ENCODE measurements around the gene KRTAP12-2.
"Not testable (repeated sequence)": the region's sequence is repeated elsewhere in the genome, so short reads cannot be mapped to it uniquely, and the experiment has no call there.

Gene KRTAP12-2

GRCh38 chr21:44686000-44686781 is 19.5 kb upstream of the KRTAP12-2 start:
- no peak for DNase-seq (ENCODE audit: low read depth, low spot score)
- H3K27ac ChIP-seq, result no peak overlapping the region

GRCh38 chr21:44685050-44685449 is 18.3 kb upstream of the KRTAP12-2 start:
- DNase-seq (ENCODE audit: low read depth, low spot score); H3K27ac ChIP-seq: not testable (repeated sequence)

GRCh38 chr21:44684483-44684882 is 17.8 kb upstream of the KRTAP12-2 start:
- no peak for DNase-seq (ENCODE audit: low read depth, low spot score)

GRCh38 chr21:44684077-44684476 is 17.4 kb upstream of the KRTAP12-2 start:
- H3K27ac ChIP-seq, result no peak overlapping the region
- no peak for DNase-seq (ENCODE audit: low read depth, low spot score)

More at GRCh38 chr21:44684483-44684882, 17.8 kb upstream of the KRTAP12-2 start:
- no peak overlapping the region for H3K27ac ChIP-seq

DNA sequence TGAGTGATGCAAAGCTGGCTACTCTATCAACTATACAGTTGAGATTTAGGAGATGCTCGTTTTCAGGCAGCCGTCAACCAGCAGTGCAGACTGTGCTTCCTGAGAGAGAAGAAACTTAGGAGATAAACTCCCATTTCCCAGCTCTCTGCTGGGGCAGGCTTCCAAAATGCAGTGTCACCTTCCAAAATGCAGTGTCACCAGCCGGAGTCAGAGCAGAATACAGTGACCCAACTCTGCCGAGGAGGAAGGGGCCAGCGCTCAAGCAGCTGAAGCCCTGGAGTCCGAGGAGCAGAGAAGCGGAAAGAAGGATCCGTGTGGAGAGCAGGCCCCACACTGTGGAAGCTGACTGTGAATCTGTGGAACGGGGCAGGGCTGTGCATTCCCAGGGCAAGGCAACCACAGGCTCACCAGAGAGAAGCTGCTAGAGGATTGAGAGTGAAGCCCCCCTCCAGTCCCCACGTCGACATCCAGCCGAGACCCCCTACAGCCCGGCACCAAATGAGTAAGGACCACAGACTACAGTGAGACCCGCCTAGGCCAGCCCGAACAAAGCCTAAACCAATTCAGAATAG is 15.9 kb upstream of the KRTAP12-2 start:
- H3K27ac ChIP-seq, result no peak overlapping the region

DNA sequence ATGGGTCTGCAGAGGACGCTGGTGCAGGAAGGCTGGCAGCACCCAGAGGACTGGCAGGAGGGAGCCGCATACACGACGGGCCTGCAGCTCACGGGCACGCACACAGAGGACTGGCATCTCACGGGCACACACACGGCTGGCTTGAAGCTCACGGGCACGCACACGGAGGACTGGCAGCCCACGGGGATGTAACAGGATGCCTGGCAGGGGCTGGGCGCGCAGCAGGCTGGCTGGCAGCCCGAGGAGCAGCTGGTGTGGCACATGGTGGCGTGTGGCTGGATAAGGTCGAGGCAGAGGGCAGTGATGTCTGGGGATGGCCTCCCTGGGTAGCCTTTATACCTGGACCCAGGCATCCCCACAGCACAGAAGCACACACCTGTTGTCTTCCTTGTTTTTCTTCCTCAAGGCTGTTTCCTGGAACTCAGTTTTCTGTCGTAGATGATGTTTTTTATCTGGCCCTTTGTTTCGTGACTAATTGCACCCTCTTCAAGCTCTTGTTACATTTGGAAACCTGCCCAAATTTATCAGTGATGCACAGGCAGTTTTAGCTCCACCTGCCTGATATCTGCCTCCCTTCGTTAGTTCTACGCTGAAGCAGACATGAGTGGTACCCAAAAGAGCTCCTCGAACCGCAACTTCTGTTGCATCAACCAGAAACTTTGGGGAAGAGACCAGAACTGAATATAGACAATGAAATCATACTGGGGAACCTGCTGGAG is 15.3 kb upstream of the KRTAP12-2 start, which contains the start of gene KRTAP12-1:
Gene KRTAP12-1, minus strand, starts transcription at position 303 of the 719 bp plus-strand sequence. Its CDS starts 40 bp downstream, at position 263.
- H3K27ac ChIP-seq, result no peak within 1 kb of the TSS
- DNase-seq (ENCODE audit: low read depth, low spot score), result no peak

More for the DNA sequence above, 15.9 kb upstream of the KRTAP12-2 start:
- no peak for DNase-seq (ENCODE audit: low read depth, low spot score)

DNA sequence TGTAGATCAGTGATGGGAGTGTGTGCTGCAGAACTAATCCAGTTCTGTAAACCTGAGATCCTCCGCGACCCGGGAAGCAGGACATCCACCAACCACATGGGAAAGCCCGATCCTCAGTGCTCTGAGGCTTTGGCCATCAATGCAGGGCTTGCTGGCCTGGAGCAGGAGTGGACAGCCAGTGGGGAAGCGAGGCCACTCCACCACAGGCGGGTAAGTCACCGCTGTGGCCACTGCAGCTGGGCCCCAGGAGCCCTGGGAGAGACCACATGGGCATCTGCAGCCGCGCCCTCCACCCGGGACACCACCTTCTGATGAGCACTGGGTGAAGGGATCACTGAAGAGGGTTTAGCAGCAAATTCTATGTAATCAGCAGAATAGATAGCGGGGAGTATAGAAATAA is 14.4 kb upstream of the KRTAP12-2 start:
- DNase-seq (ENCODE audit: low read depth, low spot score), result no peak
- no peak overlapping the region for H3K27ac ChIP-seq

GRCh38 chr21:44677881-44678280 is 11.2 kb upstream of the KRTAP12-2 start:
- H3K27ac ChIP-seq, result no peak overlapping the region
- DNase-seq (ENCODE audit: low read depth, low spot score), result no peak

DNA sequence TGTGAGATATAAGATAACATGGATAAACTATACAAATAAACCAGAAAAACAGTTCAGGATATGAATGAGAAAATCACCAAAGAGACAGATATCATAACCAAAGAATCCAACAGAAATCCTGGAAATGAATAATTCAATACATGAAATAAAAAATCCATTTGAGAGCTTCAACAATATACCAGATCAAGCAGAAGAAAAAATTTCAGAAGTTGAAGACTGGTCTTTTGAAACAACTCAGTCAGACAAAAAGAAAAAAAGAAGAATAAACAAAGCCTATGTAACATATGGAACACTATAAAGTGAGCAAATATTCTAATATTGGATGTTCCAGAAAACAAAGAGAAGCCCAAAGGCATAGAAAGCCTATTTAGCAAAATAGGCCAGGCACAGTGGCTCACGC is 5.2 kb upstream of the KRTAP12-2 start:
- H3K27ac ChIP-seq, result no peak overlapping the region
- DNase-seq (ENCODE audit: low read depth, low spot score), result no peak

DNA sequence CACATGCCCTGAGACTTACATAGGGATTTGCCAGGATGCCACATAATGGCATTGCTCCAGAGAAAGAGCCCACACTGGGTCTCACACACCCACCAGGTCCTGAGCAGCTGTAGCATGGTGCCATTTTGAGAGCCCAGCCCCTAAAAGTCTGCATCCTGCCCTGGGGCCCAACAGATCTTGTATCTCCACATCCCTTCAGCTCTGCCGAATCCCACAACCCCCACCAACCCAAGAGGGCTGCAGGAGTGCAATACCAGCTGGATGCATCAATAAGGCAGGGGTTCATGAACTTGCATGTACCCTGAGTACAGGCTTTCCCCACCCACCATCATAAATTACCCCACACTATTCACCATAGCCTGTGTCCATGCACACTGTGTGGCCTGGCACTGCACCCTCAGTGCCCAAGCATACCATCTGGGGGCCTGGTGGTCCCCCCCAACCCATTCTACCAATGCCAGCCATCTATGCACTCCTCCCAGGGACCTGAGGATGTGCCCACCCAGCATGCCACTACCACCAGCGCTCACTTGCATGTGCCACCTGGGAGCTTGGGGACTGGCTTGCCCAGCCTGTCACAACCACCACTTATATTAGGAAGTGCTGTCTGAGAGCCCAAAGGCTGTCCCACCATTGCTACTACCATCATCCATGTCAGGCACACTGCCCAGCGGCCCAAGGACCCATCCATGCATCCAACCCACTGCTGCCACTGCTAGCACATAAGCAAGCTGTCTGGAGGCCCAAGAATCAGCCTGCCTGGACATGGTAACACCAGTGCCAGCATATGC is 4.1 kb upstream of the KRTAP12-2 start:
- no peak overlapping the region for H3K27ac ChIP-seq
- no peak for DNase-seq (ENCODE audit: low read depth, low spot score)

- no peak for DNase-seq (ENCODE audit: low read depth, low spot score)
- H3K27ac ChIP-seq, result no peak overlapping the region
Observed at GRCh38 chr21:44667612-44668011, 885 bp upstream of the KRTAP12-2 start.

- no peak for DNase-seq (ENCODE audit: low read depth, low spot score)
- no peak overlapping the region for H3K27ac ChIP-seq
Observed at GRCh38 chr21:44664691-44665090, 2.0 kb downstream of the KRTAP12-2 start.

- H3K27ac ChIP-seq; DNase-seq (ENCODE audit: low read depth, low spot score): not testable (repeated sequence)
Observed at GRCh38 chr21:44661567-44661966, 5.2 kb downstream of the KRTAP12-2 start.

DNA sequence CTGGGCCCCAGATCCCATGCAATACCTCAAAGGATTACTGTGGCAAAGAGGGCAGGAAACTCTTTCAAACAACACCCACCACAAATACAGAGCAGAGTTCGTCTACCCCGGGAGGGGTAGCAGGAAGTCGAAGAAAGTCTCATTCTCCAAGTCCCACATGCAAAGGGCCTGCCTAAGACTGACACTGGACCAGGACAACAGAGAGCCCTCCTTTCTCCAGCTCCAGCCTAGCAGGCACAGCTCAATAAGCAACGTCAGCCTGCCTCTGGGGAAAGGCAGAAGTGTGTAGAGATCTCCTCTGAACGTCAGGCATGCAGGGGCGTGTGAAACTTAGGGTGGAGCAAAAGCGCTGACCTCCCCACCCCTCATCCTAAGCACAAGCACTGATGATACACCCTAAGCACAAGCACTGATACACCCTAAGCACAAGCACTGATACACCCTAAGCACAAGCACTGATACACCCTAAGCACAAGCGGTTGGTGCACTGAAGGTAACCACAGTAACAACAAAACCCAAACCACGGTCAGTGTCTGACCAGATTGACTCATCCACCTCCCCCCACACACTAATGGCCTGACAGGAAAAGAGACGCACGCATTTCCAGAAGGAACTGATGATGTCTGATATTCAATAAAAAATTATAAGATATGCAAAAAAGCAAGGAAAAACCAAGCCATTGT is 7.7 kb downstream of the KRTAP12-2 start:
- H3K27ac ChIP-seq, result no peak overlapping the region
- DNase-seq (ENCODE audit: low read depth, low spot score), result no peak

DNA sequence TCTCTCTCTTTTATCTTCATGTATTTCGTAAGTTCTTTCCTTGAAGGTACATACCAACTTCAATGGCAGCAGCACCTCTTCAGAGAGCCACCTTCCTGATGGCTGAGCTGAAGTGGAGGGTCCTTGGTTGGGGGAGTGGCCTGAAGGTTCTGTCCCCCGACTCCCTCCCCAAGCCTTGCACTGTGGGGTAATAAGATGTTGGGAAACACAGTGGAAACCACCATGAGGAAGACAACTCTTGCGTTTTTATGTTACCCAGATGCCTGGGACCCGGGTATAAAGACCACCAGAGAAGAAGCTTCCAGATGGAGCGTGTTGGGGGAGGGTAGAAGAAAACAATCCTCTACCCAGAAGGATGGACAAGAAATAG is 8.2 kb downstream of the KRTAP12-2 start:
- DNase-seq (ENCODE audit: low read depth, low spot score), result no peak
- H3K27ac ChIP-seq, result no peak overlapping the region

DNA sequence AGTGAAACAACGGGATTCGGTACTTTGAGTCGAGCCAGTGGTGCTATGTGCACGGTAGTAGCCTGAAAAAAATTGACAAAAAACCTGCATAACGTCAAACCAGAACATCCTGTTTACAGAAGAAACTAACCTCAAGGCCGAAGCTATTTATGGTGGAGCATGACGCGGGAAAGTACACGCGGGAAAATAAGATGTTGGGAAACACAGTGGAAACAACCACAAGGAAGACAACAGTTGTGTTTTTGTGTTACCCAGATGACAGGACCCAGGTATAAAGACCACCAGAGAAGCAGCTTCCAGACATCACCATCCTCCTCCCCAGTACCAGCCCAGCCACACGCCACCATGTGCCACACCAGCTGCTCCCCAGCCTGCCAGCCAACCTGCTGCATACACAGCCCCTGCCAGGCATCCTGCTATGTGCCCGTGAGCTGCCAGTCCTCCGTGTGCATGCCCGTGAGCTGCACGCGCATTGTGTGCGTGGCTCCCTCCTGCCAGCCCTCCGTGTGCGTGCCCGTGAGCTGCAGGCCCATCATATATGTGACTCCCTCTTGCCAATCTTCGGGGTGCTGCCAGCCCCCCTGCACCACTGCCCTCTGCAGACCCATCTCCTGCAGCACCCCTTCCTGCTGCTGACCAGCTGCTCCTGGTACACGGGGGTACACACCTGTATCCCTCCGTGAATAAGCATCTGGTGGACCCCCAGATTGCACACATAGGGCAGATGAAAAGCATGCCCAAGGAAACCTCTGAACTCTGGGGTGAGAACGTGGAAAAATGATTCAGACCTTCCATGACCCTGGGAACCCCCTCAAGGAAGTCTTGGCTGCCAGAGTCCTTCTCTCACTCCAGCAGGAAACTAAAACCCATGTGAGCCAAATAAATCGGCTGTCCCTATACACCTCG is 8.8 kb downstream of the KRTAP12-2 start, which contains the start of gene KRTAP12-3:
Gene KRTAP12-3, plus strand, starts transcription at position 298 of the 906 bp plus-strand sequence. Its CDS starts 48 bp downstream, at position 346.
- no peak for DNase-seq (ENCODE audit: low read depth, low spot score)
- no peak within 1 kb of the TSS for H3K27ac ChIP-seq

DNA sequence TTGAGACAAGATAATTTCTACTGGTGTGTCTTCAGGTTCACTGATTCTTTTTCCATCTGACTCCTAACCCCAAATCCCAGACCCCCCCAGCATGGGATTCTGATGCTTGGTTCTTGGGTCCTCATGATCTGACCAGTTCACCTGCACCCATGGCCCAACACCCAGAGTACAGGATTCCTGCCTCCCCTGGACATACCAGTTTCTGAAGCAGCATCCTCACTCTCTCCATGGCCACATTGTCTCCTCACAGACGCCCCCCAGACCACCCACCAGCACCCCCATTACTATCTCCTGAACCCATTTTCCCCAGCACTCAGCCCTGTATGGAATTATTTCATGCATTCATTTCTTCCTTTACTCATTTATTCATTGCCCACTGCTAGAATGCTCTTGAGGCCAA is 9.9 kb downstream of the KRTAP12-2 start:
- no peak overlapping the region for H3K27ac ChIP-seq
- no peak for DNase-seq (ENCODE audit: low read depth, low spot score)

DNA sequence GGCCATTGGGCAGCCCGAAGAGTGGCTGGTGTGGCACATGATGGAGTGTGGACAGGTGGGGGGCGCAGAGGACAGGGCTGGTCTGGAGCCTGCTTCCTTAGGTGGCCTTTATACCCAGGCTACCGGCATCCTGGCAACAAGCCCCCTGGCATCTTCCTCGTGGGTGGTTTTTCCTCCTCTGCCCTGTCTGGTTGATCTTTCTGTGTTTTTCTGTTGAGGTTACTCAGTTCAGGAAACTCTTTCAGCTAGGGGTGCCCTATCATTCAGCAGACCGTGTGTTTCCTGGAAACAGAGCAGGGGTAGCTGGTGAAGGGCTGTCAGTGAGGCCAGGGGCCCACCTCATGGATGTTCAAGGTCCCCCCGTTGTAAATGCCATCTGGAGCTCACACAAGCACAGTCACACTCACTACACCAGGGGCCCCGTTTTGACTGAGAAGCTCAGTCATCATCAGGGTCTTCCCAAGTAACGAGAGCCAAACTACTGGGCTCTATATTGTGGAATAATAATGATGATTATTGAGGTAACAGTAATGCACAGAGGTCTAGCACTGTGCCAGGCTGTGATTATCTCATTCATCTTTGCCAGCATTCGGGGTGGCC is 12.1 kb downstream of the KRTAP12-2 start, which contains the start of gene KRTAP12-4:
Gene KRTAP12-4, minus strand, starts transcription at position 84 of the 600 bp plus-strand sequence. Its CDS starts 45 bp downstream, at position 39.
- DNase-seq (ENCODE audit: low read depth, low spot score), result no peak
- H3K27ac ChIP-seq, result no peak within 1 kb of the TSS

All from epithelial cell of prostate (primary cell).